Measurements from ENCODE around the gene AXDND1.

DNA sequence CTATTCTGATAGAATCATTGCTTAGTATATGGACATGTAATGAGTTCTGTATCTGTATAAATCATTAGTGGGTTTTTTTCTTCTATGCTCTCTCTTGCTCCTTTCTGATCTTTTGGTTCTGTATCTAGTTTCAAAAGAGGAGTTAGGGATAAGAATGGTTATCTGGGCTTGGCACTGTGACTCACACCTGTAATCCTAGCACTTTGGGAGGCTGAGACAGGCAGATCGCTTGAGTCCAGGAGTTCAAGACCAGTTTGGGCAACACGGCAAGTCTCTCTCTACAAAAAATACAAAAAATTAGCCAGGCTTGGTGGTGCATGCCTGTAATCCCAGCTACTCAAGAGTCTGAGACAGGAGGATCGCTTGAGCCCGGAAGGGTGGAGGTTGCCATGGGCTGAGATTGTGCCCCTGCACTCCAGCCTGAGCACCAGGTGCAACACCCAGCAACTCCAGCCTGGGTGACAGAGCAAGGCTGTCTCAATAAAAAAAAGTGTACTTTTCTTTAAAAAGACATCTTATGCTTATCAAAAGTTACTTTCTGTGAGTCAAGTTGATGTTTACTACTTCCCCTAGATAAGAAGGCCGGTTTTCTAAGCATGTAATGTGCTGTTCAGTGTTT, 27.7 kb upstream of the AXDND1 start:
- TF ChIP-seq, protein P1, sequence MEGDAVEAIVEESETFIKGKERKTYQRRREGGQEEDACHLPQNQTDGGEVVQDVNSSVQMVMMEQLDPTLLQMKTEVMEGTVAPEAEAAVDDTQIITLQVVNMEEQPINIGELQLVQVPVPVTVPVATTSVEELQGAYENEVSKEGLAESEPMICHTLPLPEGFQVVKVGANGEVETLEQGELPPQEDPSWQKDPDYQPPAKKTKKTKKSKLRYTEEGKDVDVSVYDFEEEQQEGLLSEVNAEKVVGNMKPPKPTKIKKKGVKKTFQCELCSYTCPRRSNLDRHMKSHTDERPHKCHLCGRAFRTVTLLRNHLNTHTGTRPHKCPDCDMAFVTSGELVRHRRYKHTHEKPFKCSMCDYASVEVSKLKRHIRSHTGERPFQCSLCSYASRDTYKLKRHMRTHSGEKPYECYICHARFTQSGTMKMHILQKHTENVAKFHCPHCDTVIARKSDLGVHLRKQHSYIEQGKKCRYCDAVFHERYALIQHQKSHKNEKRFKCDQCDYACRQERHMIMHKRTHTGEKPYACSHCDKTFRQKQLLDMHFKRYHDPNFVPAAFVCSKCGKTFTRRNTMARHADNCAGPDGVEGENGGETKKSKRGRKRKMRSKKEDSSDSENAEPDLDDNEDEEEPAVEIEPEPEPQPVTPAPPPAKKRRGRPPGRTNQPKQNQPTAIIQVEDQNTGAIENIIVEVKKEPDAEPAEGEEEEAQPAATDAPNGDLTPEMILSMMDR (conservative IDR thresholded peaks at IDR 0.05): no peak
- no peak for TF ChIP-seq ZFX (IDR thresholded peaks at IDR 0.05)
